IMR-90 (cell line): ENCODE measurements around the gene KDM6A. TPM values are rescaled to one million over a fixed set of nuclear protein-coding genes. Genes with fewer than 3 reads are reported as not detected.

Experiments used
- ATAC-seq: fragments of 200-7000 bp; cut with Tn5 transposase; 2 replicates; pipeline ENCODE4 v1.9.1; 2020; ENCODE audit warnings: low read depth, mild to moderate bottlenecking, moderate library complexity
- BruUV-seq: library from RNA; stranded (reverse); fragments of 400-500 nt; replicated peaks from 2 replicates; lab custom pipeline; 2021; lab: Mats Ljungman, UMichigan
- CTCF ChIA-PET: fragments of 300-600 bp; formaldehyde crosslinking; extraction: SDS; loops from one replicate; lab custom pipeline; 2021; ENCODE audit warnings: antibody characterized with exemption; lab: Yijun Ruan, JAX
- POLR2A ChIA-PET: fragments of 300-600 bp; sonication (Branson Sonifier 250); formaldehyde crosslinking; loops from one replicate; lab custom pipeline; 2022; ENCODE audit warnings: antibody characterized with exemption; ENCODE audit not compliant: unreplicated experiment; lab: Charles Lee
- DNase-seq: peaks from one replicate; pipeline ENCODE4 v3.0.0; 2013
- H2AFZ ChIP-seq: replicated peaks from 2 replicates; pipeline ENCODE3; 2013; ENCODE audit warnings: low read length, mild to moderate bottlenecking; ENCODE audit not compliant: poor library complexity
- H2AK5ac ChIP-seq: 2 replicates; pipeline ENCODE4 v1.6.1; 2013; ENCODE audit warnings: low read depth, low read length, inconsistent platforms
- H2AK9ac ChIP-seq: replicated peaks from 2 replicates; pipeline ENCODE3; 2013; ENCODE audit warnings: mild to moderate bottlenecking, low read depth, low read length, moderate library complexity; ENCODE audit not compliant: poor library complexity
- H2BK120ac ChIP-seq: 2 replicates; pipeline ENCODE4 v1.6.1; 2013; ENCODE audit warnings: low read depth, low read length, inconsistent platforms
- H2BK15ac ChIP-seq: 3 replicates; pipeline ENCODE4 v1.6.1; 2013; ENCODE audit warnings: low read depth, low read length, inconsistent platforms
- H2BK20ac ChIP-seq: 2 replicates; pipeline ENCODE4 v1.6.1; 2013; ENCODE audit warnings: low read depth, mild to moderate bottlenecking, inconsistent platforms, low read length, moderate library complexity
- H2BK5ac ChIP-seq: 2 replicates; pipeline ENCODE4 v1.6.1; 2013; ENCODE audit warnings: mild to moderate bottlenecking, low read depth, low read length, inconsistent platforms; ENCODE audit not compliant: poor library complexity, severe bottlenecking
- H3K14ac ChIP-seq: replicated peaks from 2 replicates; pipeline ENCODE4 v1.6.1; 2013; ENCODE audit warnings: low read depth, low read length, inconsistent platforms
- H3K18ac ChIP-seq: 2 replicates; pipeline ENCODE4 v1.6.1; 2013; ENCODE audit warnings: low read depth, low read length, control low read depth
- H3K23ac ChIP-seq: 2 replicates; pipeline ENCODE4 v1.6.1; 2013; ENCODE audit warnings: low read depth, low read length, inconsistent platforms
- H3K27ac ChIP-seq: 2 replicates; pipeline ENCODE4 v1.5.1; 2013; ENCODE audit warnings: mild to moderate bottlenecking, control low read depth, low read length; ENCODE audit not compliant: insufficient read depth
- H3K27me3 ChIP-seq: 2 replicates; pipeline ENCODE4 v1.6.1; 2013; ENCODE audit warnings: low read length; ENCODE audit not compliant: control insufficient read depth, insufficient read depth
- H3K36me3 ChIP-seq: 2 replicates; pipeline ENCODE4 v1.6.1; 2013; ENCODE audit warnings: low read length, mixed read lengths; ENCODE audit not compliant: control insufficient read depth, insufficient read depth
- H3K4ac ChIP-seq: 2 replicates; pipeline ENCODE4 v1.6.1; 2013; ENCODE audit warnings: low read depth, low read length, inconsistent platforms
- H3K4me1 ChIP-seq: 2 replicates; pipeline ENCODE4 v1.6.1; 2013; ENCODE audit warnings: low read length, mixed read lengths; ENCODE audit not compliant: control insufficient read depth, insufficient read depth
- H3K4me2 ChIP-seq: 2 replicates; pipeline ENCODE4 v1.6.1; 2013; ENCODE audit warnings: low read depth, mild to moderate bottlenecking, control low read depth, low read length, moderate library complexity
- H3K4me3 ChIP-seq: 2 replicates; pipeline ENCODE4 v1.5.1; 2013; ENCODE audit warnings: low read depth, mild to moderate bottlenecking, control low read depth, low read length, moderate library complexity; ENCODE audit not compliant: insufficient read depth
- H3K56ac ChIP-seq: 2 replicates; pipeline ENCODE4 v1.6.1; 2013; ENCODE audit warnings: low read length, inconsistent platforms; ENCODE audit not compliant: insufficient read depth; ENCODE audit errors: extremely low read depth
- H3K79me1 ChIP-seq, 2 experiments: 2 replicates each; pipeline ENCODE4 v1.6.1; 2013; ENCODE audit warnings: low read length in 2 of 2, inconsistent platforms in 1 of 2, low read depth in 1 of 2
- H3K9ac ChIP-seq: 2 replicates; pipeline ENCODE4 v1.6.1; 2013; ENCODE audit warnings: low read depth, low read length, control low read depth
- H3K9me1 ChIP-seq: 2 replicates; pipeline ENCODE4 v1.6.1; 2013; ENCODE audit warnings: low read length, inconsistent platforms; ENCODE audit not compliant: insufficient read depth
- H3K9me3 ChIP-seq: 2 replicates; pipeline ENCODE4 v1.6.1; 2013; ENCODE audit warnings: low read length; ENCODE audit not compliant: control insufficient read depth, insufficient read depth
- H4K20me1 ChIP-seq: 2 replicates; pipeline ENCODE4 v1.6.1; 2013; ENCODE audit warnings: low read length, inconsistent platforms; ENCODE audit not compliant: insufficient read depth
- H4K5ac ChIP-seq: 2 replicates; pipeline ENCODE4 v1.6.1; 2013; ENCODE audit warnings: mild to moderate bottlenecking, low read depth, low read length, control low read depth
- H4K8ac ChIP-seq, 2 experiments: 2 replicates each; pipeline ENCODE4 v1.6.1; 2013; ENCODE audit warnings: low read depth in 2 of 2, low read length in 2 of 2, control low read depth in 1 of 2, inconsistent platforms in 1 of 2
- H4K91ac ChIP-seq: 2 replicates; pipeline ENCODE4 v1.6.1; 2013; ENCODE audit warnings: low read depth, low read length, inconsistent platforms; ENCODE audit not compliant: insufficient read depth
- CTCF ChIP-seq: conservative IDR thresholded peaks from 2 replicates; pipeline ENCODE4 v1.5.1; 2012; ENCODE audit warnings: mild to moderate bottlenecking, low read depth, low read length, improper control_type of control experiment
- RAD21 ChIP-seq: IDR thresholded peaks from 2 replicates; pipeline ENCODE4 v1.6.1; 2012; ENCODE audit warnings: low read length, improper control_type of control experiment
- RCOR1 ChIP-seq: IDR thresholded peaks from 2 replicates; pipeline ENCODE4 v1.6.1; 2012; ENCODE audit warnings: mild to moderate bottlenecking, low read length, improper control_type of control experiment; ENCODE audit not compliant: insufficient replicate concordance
- WGBS, 2 experiments: methylation state at CpG; one replicate each; pipeline versions ENCODE4 v1.1.5 to v1.1.7; 2013; ENCODE audit warnings: missing lambda C conversion rate in 2 of 2; ENCODE audit not compliant: insufficient read length in 1 of 2; ENCODE audit errors: extremely low coverage in 2 of 2; 5-methylcytosine and 5-hydroxymethylcytosine counted together
- dilution Hi-C: fragments of 300-500 bp; cut with HindIII; formaldehyde crosslinking; loops from one replicate; pipeline ENCODE4 v1.14.3; 2018; ENCODE audit warnings: low sequenced_read_pairs; ENCODE audit not compliant: unreplicated experiment
- in situ Hi-C: fragments of 300-500 bp; cut with MboI; formaldehyde crosslinking; loops from 3 replicates; pipeline ENCODE4 v1.14.3; 2019; ENCODE audit warnings: low sequenced_read_pairs, inconsistent platforms, mixed read lengths
- intact Hi-C: fragments of 100-400 bp; cut with micrococcal nuclease; formaldehyde crosslinking; loops from 2 replicates; pipeline ENCODE4 v1.10.0; 2022
- polyA plus RNA-seq, 3 experiments: library from polyadenylated mRNA; depleted of rRNA; stranded (reverse); fragments of >200 nt; gene quantifications; 2 replicates each; pipeline ENCODE4 v1.2.3, GENCODE V29; 2012; ENCODE audit warnings: low replicate concordance in 1 of 3
- total RNA-seq: library from RNA; depleted of rRNA; stranded (reverse); fragments of >200 nt; gene quantifications from 2 replicates; pipeline ENCODE4 v1.2.3, GENCODE V29; 2012

KDM6A gene
- total and polyA plus RNA-seq, 2 of the 4 experiments (the other 2 are of a cell fraction), result 11.7 to 24.9 TPM

- no peak overlapping the region for H3K56ac ChIP-seq
- no peak overlapping the region for H2BK20ac ChIP-seq
- no peak overlapping the region for H3K9ac ChIP-seq
- no peak overlapping the region for H3K27ac ChIP-seq
- no peaks in the 10 kb centered on the region for H3K4me1 ChIP-seq
- no peak overlapping the region for H3K23ac ChIP-seq
- TF ChIP-seq RCOR1 (no peak), CTCF (0 out of 2 replicates have a peak, but pooled peaks have one; percentile 12), RAD21 (peak; percentile 11; the same call in 1 of the 2 replicates)
- 0 out of 2 replicates have a peak, but pooled peaks cover 4% of the 10 kb centered on the region for H3K9me3 ChIP-seq
- ATAC-seq (no peak), DNase-seq (no peak)
- H2BK15ac ChIP-seq, result no peak overlapping the region
- no peak overlapping the region for H3K4me3 ChIP-seq
- H3K79me1 ChIP-seq, result peaks cover 11 to 21% of the 10 kb centered on the region in 2 experiments
- H2BK120ac ChIP-seq, result no peak overlapping the region
- dilution Hi-C loops, result no loop called here
- H3K14ac ChIP-seq, result no peak overlapping the region
- POLR2A ChIA-PET, result no interaction called here
- intact Hi-C loops, result no loop called here
- no peaks in the 10 kb centered on the region for H3K27me3 ChIP-seq
- no peak overlapping the region for H4K5ac ChIP-seq
- no peak overlapping the region for H2AK5ac ChIP-seq
- no peak overlapping the region for H3K4ac ChIP-seq
- in situ Hi-C loops, result no loop called here
- no peaks in the 10 kb centered on the region for H3K9me1 ChIP-seq
- CTCF ChIA-PET, result no interaction called here
- no peak overlapping the region for H4K8ac ChIP-seq
- no CpG with 5 or more reads among the region's 4 CpGs for WGBS, 2 experiments
- no TSS peak for BruUV-seq
- H2AK9ac ChIP-seq, result no peak overlapping the region
- no peak overlapping the region for H4K91ac ChIP-seq
- H2BK5ac ChIP-seq, result no peak overlapping the region
- no peak overlapping the region for H3K18ac ChIP-seq
- H2AFZ ChIP-seq, result no peak overlapping the region
- peaks cover 11% of the 10 kb centered on the region; the same call in 1 of the 2 replicates for H4K20me1 ChIP-seq
- H3K36me3 ChIP-seq, result no peaks in the 10 kb centered on the region
- no peak overlapping the region for H3K4me2 ChIP-seq
These were observed 72.7 kb downstream of the KDM6A start for GRCh38 chrX:44945736-44946135.
